Endodermal cell (in vitro differentiated cells): ENCODE data around the gene VAV2. TPM values are rescaled to one million over a fixed set of nuclear protein-coding genes. Genes with fewer than 3 reads are reported as not detected.
A peak's percentile ranks its signal among the peaks of the same experiment; 100 is the strongest.

Experiments used
- DNase-seq: peaks from one replicate; pipeline ENCODE4 v3.0.0-alpha.2; 2017
- H3K27ac ChIP-seq: 2 replicates; pipeline ENCODE4 v1.5.1; 2013; ENCODE audit warnings: mild to moderate bottlenecking, low read depth, low read length, moderate library complexity
- H3K27me3 ChIP-seq: 2 replicates; pipeline ENCODE4 v1.6.1; 2013; ENCODE audit warnings: mild to moderate bottlenecking, low read length, moderate library complexity; ENCODE audit not compliant: insufficient read depth, control insufficient read depth, poor library complexity, severe bottlenecking
- H3K36me3 ChIP-seq: 2 replicates; pipeline ENCODE4 v1.7.0; 2013; ENCODE audit warnings: mild to moderate bottlenecking, low read length, moderate library complexity; ENCODE audit not compliant: control insufficient read depth, insufficient read depth
- H3K4me1 ChIP-seq: one replicate; pipeline ENCODE4 v1.7.0; 2013; ENCODE audit warnings: low read length; ENCODE audit not compliant: control insufficient read depth, insufficient read depth
- H3K4me3 ChIP-seq: 2 replicates; pipeline ENCODE4 v1.5.1; 2013; ENCODE audit warnings: mild to moderate bottlenecking, low read length, moderate library complexity
- H3K9ac ChIP-seq: 2 replicates; pipeline ENCODE4 v1.6.1; 2013; ENCODE audit warnings: mild to moderate bottlenecking, low read length, moderate library complexity; ENCODE audit not compliant: poor library complexity, severe bottlenecking; ENCODE audit errors: extremely low read depth
- H3K9me3 ChIP-seq: 2 replicates; pipeline ENCODE4 v1.6.1; 2013; ENCODE audit warnings: mild to moderate bottlenecking, low read length, moderate library complexity; ENCODE audit not compliant: control insufficient read depth
- H3K27ac Mint-ChIP-seq: 2 replicates; pipeline ENCODE4 v1.8.0; 2020; ENCODE audit warnings: mixed read lengths
- H3K27me3 Mint-ChIP-seq: 2 replicates; pipeline ENCODE4 v1.8.0; 2021; ENCODE audit warnings: mild to moderate bottlenecking, mixed read lengths; ENCODE audit not compliant: insufficient read depth
- H3K36me3 Mint-ChIP-seq: 2 replicates; pipeline ENCODE4 v1.8.0; 2020; ENCODE audit warnings: low read depth, mixed read lengths
- H3K4me1 Mint-ChIP-seq: 2 replicates; pipeline ENCODE4 v1.8.0; 2020; ENCODE audit warnings: mixed read lengths
- H3K4me3 Mint-ChIP-seq: 2 replicates; pipeline ENCODE4 v1.8.0; 2020; ENCODE audit warnings: mild to moderate bottlenecking, moderate library complexity, mixed read lengths
- H3K9me3 Mint-ChIP-seq: 2 replicates; pipeline ENCODE4 v1.8.0; 2020; ENCODE audit warnings: mild to moderate bottlenecking, mixed read lengths
- whole genome bisulfite sequencing, 2 experiments: methylation state at CpG; one replicate each; pipeline versions ENCODE4 v1.1.5 to v1.1.7; 2013; ENCODE audit warnings: missing lambda C conversion rate in 2 of 2, mixed read lengths in 1 of 2; ENCODE audit not compliant: insufficient coverage in 1 of 2, insufficient read length in 1 of 2; 5-methylcytosine and 5-hydroxymethylcytosine counted together
- total RNA-seq, 2 donors: library from RNA; stranded (reverse); fragmentation: NEBNext Ultra II Directional in 1 of 2; extraction: Animal tissue kit (Norgen Biotek cat#: 25700) in 1 of 2; gene quantifications; 2 replicates in 1 of 2; 3 replicates in 1 of 2; pipeline ENCODE4 v1.2.1, GENCODE V29; 2021
- TF ChIP-seq, protein P1 (sequence below): fragments of 200-600 bp; sonication (generic); conservative IDR thresholded peaks from 2 replicates; pipeline ENCODE4 v1.5.0; 2021; ENCODE audit warnings: antibody characterized with exemption, mild to moderate bottlenecking

VAV2 gene
- total RNA-seq, 2 donors from 2014 or later, result 29.8 to 35.9 TPM

DNA sequence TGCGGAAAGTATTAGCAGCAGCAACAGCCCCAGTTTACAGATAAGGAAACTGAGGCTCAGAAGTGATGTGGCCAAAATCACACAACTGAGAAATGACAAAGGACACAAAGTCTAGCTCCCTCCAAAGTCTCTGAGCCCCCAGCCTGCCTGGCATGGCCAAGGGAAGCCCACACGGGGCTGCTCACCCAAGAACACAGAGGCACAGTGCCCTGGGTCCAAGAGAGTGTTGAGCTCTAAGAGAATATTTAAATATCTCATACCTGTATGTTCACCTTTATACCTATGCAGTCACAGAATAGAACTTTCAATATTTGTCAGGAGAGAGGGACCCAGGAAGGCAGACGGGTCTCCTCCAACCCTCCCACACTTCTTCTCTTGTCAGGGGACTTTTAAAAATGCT lies 16.6 kb downstream of the VAV2 start:
- Histone ChIP-seq H3K27ac (no peak overlapping the region), H3K27me3 (no peaks in the 10 kb centered on the region), H3K36me3 (no peaks in the 10 kb centered on the region), H3K4me1 (no peaks in the 10 kb centered on the region), H3K9ac (no peak overlapping the region), H3K9me3 (no peaks in the 10 kb centered on the region), H3K4me3 (no peak overlapping the region)
- Mint-ChIP-seq H3K4me1 (peaks cover 15% of the 10 kb centered on the region), H3K36me3 (no peaks in the 10 kb centered on the region), H3K27me3 (no peaks in the 10 kb centered on the region), H3K9me3 (no peaks in the 10 kb centered on the region), H3K4me3 (no peak overlapping the region), H3K27ac (peak overlapping the region; percentile 68)
- TF ChIP-seq, protein P1, sequence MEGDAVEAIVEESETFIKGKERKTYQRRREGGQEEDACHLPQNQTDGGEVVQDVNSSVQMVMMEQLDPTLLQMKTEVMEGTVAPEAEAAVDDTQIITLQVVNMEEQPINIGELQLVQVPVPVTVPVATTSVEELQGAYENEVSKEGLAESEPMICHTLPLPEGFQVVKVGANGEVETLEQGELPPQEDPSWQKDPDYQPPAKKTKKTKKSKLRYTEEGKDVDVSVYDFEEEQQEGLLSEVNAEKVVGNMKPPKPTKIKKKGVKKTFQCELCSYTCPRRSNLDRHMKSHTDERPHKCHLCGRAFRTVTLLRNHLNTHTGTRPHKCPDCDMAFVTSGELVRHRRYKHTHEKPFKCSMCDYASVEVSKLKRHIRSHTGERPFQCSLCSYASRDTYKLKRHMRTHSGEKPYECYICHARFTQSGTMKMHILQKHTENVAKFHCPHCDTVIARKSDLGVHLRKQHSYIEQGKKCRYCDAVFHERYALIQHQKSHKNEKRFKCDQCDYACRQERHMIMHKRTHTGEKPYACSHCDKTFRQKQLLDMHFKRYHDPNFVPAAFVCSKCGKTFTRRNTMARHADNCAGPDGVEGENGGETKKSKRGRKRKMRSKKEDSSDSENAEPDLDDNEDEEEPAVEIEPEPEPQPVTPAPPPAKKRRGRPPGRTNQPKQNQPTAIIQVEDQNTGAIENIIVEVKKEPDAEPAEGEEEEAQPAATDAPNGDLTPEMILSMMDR, result no peak
- no peak for DNase-seq
- 84 to 100% methylated on average over 1 to 3 of the region's 3 CpGs for WGBS, 2 experiments

GRCh38 chr9:133974631-133975341 lies 17.3 kb downstream of the VAV2 start:
- Histone ChIP-seq H3K27me3 (no peaks in the 10 kb centered on the region), H3K27ac (no peak overlapping the region), H3K9ac (no peak overlapping the region), H3K4me3 (no peak overlapping the region), H3K36me3 (no peaks in the 10 kb centered on the region), H3K9me3 (no peaks in the 10 kb centered on the region), H3K4me1 (no peaks in the 10 kb centered on the region)
- DNase-seq, result no peak
- TF ChIP-seq, protein P1, result no peak
- peaks cover 15% of the 10 kb centered on the region for H3K4me1 Mint-ChIP-seq
- no peaks in the 10 kb centered on the region for H3K27me3 Mint-ChIP-seq
- H3K36me3 Mint-ChIP-seq, result no peaks in the 10 kb centered on the region
- no peaks in the 10 kb centered on the region for H3K9me3 Mint-ChIP-seq
- WGBS, 2 experiments, result 92 to 94% methylated on average over 16 to 20 of the region's 20 CpGs
- H3K4me3 Mint-ChIP-seq, result no peak overlapping the region
- H3K27ac Mint-ChIP-seq, result peak overlapping the region; percentile 68

GRCh38 chr9:133973791-133974630 lies 18.1 kb downstream of the VAV2 start:
- 89 to 97% methylated on average over 8 to 22 of the region's 22 CpGs for WGBS, 2 experiments
- H3K27ac Mint-ChIP-seq, result peak overlapping the region; percentile 69
- Histone ChIP-seq H3K27ac (no peak overlapping the region), H3K27me3 (no peaks in the 10 kb centered on the region), H3K4me3 (no peak overlapping the region), H3K36me3 (no peaks in the 10 kb centered on the region), H3K4me1 (no peaks in the 10 kb centered on the region), H3K9ac (no peak overlapping the region), H3K9me3 (no peaks in the 10 kb centered on the region)
- H3K4me1 Mint-ChIP-seq, result peaks cover 13% of the 10 kb centered on the region
- no peaks in the 10 kb centered on the region for H3K27me3 Mint-ChIP-seq
- DNase-seq, result no peak
- no peaks in the 10 kb centered on the region for H3K9me3 Mint-ChIP-seq
- TF ChIP-seq, protein P1, result no peak
- no peak overlapping the region for H3K4me3 Mint-ChIP-seq
- no peaks in the 10 kb centered on the region for H3K36me3 Mint-ChIP-seq
